Measurements from ENCODE around the gene SBF2. TPM values are rescaled to one million over a fixed set of nuclear protein-coding genes. Genes with fewer than 3 reads are reported as not detected.

Gene SBF2
- total RNA-seq, 1 donor from 2014 or later: 6.1 TPM

DNA sequence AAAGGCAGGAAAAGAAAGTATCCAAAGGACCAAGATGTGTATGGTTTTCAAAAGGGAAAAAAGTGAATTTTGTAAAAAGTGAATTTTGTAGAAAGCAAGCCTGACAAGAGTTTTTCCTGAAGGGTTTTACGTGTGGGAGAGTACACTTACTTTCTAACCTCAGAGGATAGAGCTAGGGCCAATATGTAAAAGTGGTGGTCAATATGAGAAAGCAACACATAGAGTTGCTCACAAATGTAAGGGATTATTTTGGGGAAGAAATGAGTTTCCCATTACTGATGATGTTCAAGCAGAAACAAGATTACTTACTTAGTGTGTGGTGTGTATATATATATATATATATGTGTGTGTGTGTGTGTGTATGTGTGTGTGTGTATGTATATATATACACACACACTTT lies 467.6 kb downstream of the SBF2 start:
- intact Hi-C loops (cut with micrococcal nuclease): no loop called here

DNA sequence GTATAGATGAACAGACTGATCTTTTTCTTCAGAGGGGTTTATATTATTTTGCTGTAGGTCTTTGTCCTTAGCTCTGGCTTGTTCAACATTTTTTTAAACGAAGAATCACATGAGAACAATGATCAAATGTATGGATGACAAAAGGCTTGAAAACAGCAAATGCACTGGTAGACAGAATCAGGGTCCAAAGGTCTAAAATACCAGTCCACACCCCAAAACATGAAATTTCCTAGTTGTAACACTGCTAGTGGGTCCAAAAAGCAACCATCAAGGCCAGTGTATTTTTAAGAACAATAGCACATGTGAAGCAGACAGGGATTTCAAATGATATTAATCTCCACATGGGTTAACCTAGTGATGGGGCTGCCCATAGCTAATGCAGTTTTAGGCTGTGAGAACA lies 468.1 kb downstream of the SBF2 start:
- intact Hi-C loops (cut with micrococcal nuclease): no loop called here

DNA sequence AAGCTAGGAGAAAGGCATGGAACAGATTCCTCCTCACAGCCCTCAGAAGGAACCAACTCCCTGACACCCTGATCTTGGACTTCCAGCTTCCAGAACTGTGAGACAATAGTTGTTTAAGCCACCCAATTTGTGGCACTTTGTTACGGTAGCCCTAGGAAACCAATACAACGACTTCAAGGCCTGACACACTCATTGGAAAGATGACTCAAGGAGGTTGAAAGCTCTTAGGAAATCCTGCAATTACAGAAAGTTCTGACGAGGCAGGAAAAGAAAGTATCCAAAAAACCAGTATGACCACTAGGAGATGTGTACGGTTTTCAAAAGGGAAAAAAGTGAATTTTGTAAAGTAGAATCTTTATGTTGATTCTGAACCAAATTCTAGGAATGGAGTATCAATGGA lies 468.7 kb downstream of the SBF2 start:
- intact Hi-C loops (cut with micrococcal nuclease): no loop called here

DNA sequence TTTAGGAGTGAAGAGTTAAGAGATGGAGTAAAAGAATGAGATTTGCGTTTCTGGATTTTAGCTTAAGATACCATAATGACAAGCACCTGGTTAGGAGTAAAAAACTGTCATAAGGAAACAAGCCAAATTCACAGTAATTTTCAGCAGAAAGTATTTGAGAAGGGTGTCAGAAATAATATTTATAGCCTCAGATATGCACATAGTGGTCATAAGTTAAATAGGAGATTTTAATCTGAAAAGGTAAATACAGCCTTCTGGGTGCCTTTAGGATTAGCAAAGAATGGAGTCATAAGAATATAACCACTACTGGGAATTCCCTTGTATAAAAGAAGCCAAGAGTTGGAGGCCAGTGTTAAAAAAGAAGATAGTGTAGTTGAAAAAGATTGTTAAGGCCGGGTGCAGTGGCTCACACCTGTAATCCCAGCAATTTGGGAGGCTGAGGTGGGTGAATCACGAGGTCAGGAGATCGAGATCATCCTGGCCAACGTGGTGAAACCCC lies 470.1 kb downstream of the SBF2 start:
- intact Hi-C loops (cut with micrococcal nuclease): no loop called here

DNA sequence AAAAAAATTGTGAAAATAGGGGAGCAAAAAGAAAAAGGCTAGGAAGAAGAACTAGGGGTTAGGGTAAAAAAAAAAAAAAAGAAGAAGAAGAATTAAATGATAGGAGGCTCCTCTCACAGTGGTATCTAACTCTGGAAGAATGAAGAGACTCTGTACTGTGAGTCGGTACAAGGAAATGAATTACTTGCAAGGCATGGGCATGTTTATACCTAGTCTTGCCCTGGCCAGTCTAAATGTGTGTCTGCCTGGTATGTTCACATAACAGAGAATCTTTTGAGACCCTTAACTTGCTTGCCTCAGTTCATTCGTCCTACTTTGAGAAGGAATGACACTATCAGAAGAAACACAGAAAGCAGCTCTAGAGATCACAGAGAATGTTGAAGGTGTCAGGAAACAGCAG lies 470.6 kb downstream of the SBF2 start:
- intact Hi-C loops (cut with micrococcal nuclease): no loop called here

DNA sequence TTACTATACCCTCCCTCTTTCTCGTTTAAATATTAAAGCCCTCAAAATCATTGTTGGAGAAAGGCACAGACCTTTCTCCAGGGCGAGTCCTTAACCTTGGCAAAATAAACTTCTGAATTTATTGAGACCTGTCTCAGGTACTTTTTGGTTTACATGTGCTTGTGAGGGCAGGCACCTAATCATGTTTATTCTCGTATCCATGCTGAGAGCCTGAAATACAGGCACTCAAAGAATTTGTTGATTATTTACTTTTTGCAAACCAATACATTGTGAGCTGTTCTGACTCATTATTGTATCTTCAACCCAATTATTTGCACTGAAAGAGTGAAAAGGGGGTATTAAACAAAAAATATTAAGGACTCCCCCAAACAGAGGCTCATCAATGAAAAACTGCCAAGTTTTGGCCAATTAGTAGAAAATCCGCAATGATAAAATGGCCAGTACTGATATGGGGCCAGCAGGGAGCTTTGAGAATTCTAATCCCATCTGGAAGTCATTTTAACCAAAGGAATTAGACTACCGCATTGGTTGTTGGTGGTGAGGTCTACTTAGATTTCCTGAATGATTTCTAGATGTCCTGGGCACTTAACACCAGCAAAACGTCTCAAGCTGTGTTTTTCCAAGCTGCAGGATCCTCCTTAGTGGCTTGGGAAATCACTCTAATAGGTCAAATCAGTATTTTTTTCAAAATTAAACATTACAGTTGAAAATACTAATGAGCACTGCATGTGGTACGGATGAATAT lies 472.8 kb downstream of the SBF2 start:
- intact Hi-C loops (cut with micrococcal nuclease): no loop called here

DNA sequence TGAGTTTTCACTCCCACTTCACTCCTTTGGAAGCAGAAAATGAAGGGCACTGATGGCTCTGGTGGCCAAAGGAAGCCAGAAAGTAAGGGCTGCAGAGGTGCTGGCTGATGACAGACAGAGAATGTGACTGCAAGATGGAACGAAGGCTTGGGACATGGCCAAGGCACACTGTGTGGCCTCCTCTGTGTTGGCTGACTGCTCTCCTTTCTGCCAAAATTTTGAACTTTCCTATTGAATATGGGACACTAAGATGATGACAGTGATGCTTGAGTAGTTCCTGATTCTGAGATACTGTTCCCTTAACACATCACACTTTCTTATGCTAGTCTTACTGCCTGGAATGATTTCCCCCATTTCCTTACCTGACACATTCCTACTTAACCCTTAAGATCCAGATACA lies 473.8 kb downstream of the SBF2 start:
- intact Hi-C loops (cut with micrococcal nuclease): no loop called here

DNA sequence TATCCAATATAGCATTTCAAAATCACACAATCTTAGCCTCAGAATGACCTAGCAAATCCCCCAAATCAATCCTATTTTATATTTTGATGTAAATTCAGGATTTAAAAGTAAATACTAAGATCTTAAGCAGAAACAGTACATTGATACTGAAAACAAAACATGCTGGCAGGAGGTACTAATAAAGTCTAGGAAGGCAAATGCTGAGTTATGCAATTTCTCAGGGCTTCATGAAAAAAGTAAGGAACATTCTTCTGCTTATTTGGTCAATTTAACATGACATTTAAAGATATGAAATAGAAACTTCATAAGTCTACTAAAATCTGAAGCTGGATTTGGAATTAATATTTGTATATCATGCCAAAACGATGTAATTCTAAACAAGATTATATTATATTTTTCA lies 476.8 kb downstream of the SBF2 start:
- intact Hi-C loops (cut with micrococcal nuclease): no loop called here

DNA sequence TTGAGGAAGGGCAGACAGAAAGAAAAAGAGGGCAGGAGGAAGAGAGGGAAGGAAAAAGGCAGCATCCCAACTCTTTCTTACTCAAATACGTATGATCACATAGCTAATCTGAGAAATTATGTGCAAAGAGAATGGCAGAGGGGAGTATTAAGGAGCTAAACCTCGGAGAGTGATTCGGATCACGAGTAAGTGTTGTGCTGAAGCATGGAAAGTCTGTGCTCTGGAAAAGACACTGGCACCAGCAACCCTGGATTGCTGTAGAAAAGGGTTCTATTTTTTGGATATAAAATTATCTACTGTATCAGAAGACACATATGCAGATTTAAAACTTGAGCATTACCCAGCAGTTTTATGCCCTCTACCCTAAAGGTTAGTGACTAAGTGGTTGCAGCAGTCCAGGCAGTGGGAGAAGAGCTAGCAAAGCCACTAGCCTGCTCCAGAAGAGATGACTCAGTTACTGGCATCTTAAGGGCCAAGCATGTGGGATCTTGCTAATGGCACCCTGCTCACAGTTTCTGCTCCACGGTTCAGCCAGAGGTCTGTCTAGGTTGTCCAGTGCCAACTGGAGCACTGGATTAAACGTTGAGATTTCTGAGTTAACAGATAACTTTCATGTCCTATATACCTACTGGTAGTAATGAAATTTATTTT lies 478.4 kb downstream of the SBF2 start:
- intact Hi-C loops (cut with micrococcal nuclease): no loop called here

DNA sequence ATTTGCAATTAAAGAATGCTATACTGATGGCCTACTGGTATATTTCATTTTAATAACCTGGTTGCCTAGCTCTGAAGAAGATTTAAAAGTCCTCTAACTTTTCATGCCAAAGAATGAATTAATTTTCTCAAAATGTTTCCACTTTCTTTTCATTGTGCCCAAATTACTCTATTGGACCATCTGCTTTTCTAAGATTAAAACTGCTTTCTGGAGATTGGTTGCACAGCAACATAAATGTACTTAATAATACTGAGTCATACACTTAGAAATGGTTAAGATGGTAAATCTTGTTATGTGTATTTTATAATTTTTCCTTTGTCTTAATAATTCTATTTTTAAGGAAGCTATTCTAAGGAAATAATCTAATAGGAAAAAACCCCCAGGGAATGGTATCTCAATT lies 479.9 kb downstream of the SBF2 start:
- intact Hi-C loops (cut with micrococcal nuclease): no loop called here

DNA sequence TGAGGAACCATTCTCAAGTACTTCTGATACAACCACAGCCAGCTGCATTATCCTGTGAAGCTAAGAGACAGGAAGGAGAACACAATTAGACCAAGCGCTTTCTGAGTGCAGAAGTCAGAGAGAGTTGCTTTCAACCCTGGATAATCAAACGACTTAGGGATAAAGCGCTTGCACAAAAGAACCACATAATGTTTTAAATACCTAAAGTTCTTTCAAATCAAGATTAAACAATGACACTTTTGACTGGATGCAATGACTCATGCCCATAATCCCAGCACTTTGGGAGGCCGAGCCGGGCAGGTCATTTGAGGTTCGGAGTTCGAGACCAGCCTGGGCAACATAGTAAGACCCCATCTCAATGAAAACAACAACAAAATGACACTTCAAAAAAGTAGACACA lies 485.1 kb downstream of the SBF2 start:
- intact Hi-C loops (cut with micrococcal nuclease): no loop called here

DNA sequence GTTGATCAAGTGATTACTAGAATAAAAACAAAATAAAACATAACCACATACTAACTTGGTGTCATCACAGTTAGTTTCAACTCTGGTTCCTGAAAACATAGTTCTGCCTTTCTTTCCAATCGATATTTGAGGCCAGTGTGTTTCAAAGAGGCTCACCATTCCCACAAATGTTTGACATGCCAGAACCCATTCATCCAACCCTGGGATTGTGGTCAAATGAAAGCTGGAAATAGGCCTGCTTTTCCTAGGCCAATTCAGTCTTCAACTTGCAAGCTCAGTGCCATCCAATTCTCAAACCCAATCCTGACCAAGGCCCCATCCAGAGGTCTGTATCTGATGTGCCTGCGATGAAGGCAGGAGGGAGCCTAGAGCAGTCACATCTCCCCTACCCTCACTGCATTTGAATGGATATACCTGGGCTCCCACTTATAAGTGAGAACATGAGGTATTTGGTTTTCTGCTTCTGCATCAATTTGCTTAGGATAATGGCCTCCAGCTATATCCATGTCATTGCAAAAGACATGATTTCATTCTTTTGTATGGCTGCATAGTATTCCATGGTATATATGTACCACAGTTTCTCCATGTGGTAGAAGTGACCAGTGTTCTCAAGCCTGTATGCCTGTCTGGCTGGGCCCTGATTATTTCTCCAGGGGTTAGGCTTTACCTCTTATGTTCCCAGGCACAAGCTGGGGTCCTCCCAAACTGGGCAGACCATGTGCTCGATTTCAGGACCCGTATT lies 486.9 kb downstream of the SBF2 start:
- intact Hi-C loops (cut with micrococcal nuclease): no loop called here

DNA sequence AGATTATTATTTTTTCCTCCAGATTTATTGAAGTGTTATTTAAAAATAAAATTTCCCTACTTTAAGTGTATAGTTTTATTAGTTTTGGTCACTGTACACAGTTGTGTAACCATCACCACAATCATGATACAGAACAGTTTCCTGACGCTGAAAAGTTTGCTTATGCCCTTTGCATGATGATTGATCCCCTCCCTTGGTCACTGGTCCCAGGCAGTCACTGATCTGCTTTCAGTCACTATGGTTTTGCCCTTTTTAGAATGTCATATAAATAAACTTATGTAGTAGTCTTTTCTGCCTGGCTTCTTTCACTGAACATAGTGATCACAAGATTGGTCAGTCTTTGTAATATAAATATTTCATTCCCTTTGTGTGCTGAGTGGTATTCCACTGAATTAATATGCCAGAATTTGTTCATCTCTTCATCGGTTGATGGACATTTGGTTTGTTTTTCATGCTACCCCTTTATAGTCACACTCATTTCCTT lies 489.6 kb downstream of the SBF2 start:
- intact Hi-C loops (cut with micrococcal nuclease): no loop called here

DNA sequence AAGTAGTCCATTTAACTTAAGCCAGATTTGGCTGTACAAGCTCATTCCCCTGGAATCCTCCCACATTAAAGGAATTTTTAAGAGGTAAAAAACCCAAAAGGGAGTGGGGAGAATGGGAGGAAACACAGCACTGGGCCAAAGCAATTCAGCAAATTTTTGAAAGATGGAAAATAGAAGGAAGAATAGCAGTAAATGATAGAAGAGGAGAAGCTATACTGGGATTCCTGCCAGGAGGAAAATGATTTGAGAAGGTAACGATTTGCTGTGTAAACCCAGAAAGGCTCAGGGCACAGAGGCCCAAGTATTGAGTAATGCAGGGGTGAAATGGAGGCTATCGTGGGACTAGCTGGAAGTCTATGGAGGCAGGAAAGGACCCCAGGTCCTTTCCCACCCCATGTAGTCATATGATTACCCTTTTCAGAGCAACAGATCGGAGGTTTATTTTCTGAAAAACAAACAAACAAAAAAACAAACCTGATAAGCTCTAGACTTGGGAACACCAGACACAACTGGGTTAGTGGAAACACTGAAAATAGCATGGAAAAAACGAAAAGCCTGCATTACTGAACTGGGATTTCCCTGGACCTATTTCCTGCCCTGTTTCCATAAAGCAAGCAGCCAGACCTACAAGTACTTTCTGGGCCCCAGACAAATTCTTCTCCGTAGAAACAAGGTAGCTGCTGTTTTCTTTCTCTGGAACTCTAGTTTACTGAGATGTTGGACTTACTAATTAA lies 490.2 kb downstream of the SBF2 start:
- intact Hi-C loops (cut with micrococcal nuclease): no loop called here

DNA sequence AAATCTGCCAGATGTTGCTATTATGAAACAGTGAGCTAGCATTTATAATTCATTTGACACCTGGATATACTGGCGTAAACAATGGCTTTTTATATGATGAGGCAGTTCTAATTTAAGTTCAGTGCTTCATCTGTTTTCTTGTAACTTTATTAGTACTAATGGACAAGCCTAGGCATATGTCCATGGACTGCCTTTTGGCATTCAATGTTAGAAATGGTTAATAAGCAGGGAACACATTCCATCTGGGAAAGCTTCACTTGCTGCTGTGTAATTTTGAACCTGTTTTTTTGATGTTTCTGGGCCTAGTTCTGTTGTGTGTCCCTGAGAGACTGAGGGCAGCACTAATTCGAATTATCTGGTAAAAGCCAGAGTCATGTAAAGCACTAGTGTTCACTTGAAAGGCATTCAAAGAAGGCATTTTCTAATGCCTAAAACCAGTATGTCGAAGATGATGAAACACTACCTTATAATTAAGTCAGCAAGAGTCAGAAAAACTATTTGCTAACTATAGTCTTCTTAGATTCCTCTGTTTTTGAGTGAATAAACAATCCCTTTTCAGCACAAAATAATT lies 491.6 kb downstream of the SBF2 start:
- intact Hi-C loops (cut with micrococcal nuclease): no loop called here

DNA sequence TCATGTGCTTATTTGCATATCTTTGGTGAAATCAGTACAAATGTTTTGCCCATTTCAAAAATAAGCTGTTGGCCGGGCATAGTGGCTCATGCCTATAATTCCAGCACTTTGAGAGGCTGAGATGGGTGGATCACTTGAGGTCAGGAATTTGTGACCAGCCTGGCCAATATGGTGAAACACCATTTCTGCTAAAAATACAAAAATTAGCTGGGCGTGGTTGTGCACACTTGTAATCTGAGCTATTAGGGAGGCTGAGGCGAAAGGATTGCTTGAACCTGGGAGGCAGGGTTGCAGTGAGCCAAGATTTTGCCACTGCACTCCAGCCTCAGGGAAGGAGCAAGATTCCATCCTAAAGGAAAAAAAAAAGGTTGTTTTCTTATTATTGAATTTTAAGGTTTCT lies 494.1 kb downstream of the SBF2 start:
- intact Hi-C loops (cut with micrococcal nuclease): no loop called here

DNA sequence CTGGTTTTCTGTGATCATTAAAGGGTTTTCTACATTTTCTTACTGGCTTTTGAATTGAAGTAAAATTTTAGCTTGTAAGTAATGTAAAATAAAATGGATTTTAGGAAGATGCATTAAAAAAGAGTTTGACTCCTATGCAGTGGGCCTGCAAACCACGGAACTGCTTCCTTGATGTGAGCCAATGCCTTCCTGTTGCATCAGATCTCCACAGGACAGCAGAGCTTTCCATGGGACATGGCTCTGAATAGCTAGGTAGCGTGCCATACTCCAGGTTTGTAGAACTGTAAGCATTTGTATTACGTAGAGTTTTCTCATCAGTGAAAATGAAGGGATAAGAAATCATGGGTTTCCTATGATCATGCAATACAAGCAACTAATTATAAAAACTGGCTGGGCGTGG lies 496.7 kb downstream of the SBF2 start:
- intact Hi-C loops (cut with micrococcal nuclease): no loop called here

DNA sequence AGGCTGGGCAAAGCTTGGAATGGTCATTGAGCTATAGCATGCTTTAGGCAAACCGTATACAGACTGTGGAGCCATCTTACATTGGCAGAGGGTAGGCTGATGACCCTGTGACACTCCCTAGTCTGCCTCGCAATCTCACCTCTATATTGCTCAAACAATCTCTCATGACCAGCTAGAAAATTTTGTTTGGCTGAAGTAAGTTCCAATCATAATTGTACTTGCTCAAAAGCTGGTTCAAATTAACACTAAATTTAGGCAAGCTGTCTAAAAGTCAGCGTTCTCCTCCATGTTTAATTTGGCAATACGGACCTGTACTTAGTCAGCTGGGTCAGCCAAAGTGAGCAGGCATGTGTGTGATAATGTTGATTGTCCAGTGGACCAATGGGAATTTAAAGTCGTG lies 497.2 kb downstream of the SBF2 start:
- intact Hi-C loops (cut with micrococcal nuclease): no loop called here

DNA sequence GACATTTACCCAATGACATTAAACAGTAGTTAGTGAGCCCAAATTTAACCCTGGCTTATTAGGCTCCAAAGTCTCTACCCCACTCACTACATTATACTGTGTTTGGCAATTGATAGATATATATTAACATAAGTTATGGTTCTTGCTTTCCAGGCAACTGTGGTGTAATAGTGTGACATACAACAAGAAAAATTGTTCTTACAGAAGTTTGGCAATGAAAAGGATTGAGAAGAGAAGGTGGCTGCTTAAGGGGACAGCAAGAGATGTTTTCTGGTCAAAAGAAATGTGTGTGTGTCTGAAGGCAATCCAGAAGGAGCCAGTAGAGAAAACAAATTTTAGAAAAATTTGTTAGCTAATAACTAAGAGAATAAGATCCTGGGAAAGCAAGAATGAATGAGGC lies 497.8 kb downstream of the SBF2 start:
- intact Hi-C loops (cut with micrococcal nuclease): no loop called here

DNA sequence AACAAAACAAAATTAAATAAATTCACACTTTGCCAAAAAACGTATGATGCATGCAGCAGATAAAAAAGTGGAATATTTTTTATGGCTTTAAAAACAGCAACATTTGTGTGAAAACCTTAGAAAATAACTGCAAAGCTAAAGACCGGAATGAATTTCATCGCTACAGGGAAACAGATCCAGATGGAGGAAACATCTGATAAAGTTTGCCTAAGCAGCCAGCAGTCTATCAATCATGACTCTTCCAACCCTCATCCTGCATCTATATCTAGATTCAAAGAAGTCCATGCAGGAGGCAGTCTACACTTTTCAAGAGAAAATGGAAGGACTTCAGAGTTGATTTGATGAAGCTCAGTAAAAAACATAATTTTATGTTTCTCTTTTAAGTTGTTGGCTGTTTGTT lies 503.3 kb downstream of the SBF2 start:
- intact Hi-C loops (cut with micrococcal nuclease): no loop called here

DNA sequence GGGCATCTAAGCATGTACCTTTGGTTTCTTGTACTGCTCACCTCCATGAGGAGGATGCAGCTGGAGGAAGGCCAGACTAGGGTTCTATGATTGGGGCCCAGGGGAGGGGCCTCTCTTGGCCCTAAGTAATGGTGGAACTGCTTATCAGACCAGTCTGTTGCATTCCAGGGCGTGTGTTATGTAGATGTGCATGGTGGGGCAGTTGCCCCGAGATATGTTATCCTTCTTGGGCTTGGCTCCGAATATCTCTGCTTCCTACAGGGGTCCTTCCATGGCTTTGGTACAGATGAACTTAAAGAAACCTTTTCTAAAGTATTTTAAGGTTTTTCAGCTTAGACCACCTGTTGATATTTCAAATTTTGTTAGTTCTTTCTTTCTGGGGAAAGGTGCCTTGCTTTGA lies 504.1 kb downstream of the SBF2 start:
- intact Hi-C loops (cut with micrococcal nuclease): no loop called here

Measured in T-helper 1 cell treated with Interleukin-12 subunit alpha and Interleukin-12 subunit beta and Interleukin-4 antibody, amounts not matched to agents 30 ng/mL and 1 ng/mL, for 36 hours (primary cell).